ENCODE measurements around the gene RELA.

RELA gene

DNA sequence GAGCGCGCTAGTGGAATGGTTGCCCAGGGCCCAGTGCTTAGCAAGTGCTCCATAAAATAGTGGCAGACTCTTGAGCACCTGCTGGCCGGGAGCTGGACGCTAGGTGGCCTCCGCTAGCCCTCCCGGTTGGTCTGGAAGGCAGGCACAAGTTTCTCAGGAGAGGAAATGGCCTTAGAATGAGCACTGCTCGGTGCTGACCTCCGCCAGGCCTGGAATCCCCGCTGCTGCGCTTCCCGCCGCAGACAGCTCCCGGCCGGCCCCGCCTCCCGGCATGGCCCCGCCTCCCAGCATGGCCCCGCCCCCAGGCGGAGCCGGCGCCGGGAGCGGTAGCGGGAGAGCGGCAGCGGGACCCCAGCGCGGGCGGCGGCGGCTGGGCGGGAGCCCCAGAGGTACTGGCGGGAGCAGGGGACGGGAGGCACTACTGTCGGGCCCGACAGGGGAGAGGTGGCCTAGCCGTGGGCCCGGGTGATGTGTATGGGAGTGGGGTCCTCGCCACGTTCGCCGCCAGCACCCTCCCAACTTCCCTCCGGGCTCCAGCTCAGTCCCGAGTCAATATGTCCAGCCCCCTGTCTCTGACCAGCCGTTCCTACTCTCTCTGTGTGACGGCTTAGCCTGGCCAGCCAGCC is 24.8 kb downstream of the RELA start, which contains the start of gene SIPA1:
Gene SIPA1, plus strand, starts transcription at position 308 of the 626 bp plus-strand sequence. CDS start 2,821 bp downstream, outside the sequence.
- TF ChIP-seq CTCF (IDR thresholded peaks at IDR 0.05; ENCODE audit: insufficient read depth, missing control alignments) = no peak
- FAIRE-seq = no peak
- DNase-seq (ENCODE audit: insufficient read length, low spot score) = no peak

- TF ChIP-seq CTCF (IDR thresholded peaks at IDR 0.05; ENCODE audit: insufficient read depth, missing control alignments) = no peak
- no peak for DNase-seq (ENCODE audit: insufficient read length, low spot score)
- no peak for FAIRE-seq
Observed at GRCh38 chr11:65637032-65637557, 25.6 kb downstream of the RELA start.

DNA sequence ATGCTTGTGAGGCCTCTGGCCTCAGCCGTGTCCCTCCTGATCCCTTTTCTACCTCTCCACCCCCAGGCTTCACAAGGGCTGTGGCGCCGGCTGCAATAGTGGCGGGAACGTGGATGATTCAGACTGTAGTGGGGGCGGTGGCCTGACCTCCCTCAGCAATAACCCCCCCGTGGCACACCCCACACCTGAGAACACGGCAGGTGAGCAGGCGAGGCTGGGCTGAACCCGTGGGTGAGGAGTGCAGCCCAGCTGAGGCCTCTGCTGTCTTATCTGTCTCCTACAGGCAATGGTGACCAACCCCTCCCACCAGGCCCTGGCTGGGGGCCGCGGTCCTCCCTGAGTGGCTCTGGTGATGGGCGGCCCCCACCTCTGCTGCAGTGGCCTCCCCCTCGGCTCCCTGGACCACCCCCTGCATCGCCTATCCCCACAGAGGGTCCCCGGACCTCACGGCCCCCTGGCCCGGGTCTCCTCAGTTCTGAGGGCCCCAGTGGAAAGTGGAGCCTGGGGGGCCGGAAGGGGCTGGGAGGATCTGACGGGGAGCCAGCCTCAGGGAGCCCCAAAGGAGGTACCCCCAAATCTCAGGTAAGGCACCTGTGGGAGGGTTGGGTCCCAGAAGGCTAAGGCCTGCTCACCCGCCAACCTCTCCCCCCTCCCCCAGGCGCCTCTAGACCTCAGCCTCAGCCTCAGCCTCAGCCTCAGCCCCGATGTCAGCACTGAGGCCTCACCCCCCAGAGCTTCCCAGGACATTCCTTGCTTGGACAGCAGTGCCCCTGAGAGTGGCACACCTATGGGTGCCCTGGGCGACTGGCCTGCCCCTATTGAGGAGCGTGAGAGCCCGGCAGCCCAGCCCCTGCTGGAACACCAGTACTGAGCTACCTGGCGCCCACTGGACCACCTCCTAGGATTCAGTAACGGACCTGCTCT is 26.3 kb downstream of the RELA start:
- FAIRE-seq (no peak), DNase-seq (ENCODE audit: insufficient read length, low spot score) (no peak)
- TF ChIP-seq CTCF (IDR thresholded peaks at IDR 0.05; ENCODE audit: insufficient read depth, missing control alignments) = no peak

- FAIRE-seq (no peak), DNase-seq (ENCODE audit: insufficient read length, low spot score) (no peak)
- no peak for TF ChIP-seq CTCF (IDR thresholded peaks at IDR 0.05; ENCODE audit: insufficient read depth, missing control alignments)
Observed at GRCh38 chr11:65634905-65635731, 27.6 kb downstream of the RELA start.

- DNase-seq (ENCODE audit: insufficient read length, low spot score) = no peak
- no peak for FAIRE-seq
- no peak for TF ChIP-seq CTCF (IDR thresholded peaks at IDR 0.05; ENCODE audit: insufficient read depth, missing control alignments)
Observed at GRCh38 chr11:65634440-65634839, 28.3 kb downstream of the RELA start.

- no peak for FAIRE-seq
- TF ChIP-seq CTCF (IDR thresholded peaks at IDR 0.05; ENCODE audit: insufficient read depth, missing control alignments) = no peak
- no peak for DNase-seq (ENCODE audit: insufficient read length, low spot score)
Observed at GRCh38 chr11:65634109-65634436, 28.6 kb downstream of the RELA start.

Data from D721Med (cell line).